ENCODE data around the gene OR2A2.

DNA sequence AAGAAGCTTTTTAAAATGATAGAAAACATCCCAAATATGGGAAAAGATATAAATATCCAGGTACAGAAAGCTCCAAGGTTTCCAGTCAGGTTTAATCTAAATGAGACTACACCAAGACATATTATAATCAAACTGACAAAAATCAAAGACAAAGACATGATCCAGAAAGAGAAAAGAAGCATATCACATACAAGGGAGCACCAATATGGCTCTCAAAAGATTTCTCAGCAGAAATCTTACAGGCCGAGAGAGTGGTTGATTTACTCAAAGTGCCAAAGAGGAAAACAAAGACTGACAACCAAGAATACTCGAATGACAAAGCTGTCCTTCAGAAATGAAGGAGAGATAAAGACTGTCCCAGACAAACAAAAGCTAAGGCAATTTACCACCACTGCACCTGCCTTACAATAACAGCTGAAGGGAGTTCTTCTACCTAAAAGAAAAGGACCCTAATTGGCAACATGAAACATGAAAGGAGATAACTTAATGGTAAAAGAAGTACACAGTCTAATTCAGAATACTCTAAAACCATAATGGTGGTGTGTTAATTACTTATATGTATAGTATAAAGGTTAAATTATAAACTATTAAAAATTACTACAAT, 38.9 kb downstream of the OR2A2 start:
- no peak for TF ChIP-seq POLR2A (IDR thresholded peaks at IDR 0.05)
- TF ChIP-seq, protein P1, sequence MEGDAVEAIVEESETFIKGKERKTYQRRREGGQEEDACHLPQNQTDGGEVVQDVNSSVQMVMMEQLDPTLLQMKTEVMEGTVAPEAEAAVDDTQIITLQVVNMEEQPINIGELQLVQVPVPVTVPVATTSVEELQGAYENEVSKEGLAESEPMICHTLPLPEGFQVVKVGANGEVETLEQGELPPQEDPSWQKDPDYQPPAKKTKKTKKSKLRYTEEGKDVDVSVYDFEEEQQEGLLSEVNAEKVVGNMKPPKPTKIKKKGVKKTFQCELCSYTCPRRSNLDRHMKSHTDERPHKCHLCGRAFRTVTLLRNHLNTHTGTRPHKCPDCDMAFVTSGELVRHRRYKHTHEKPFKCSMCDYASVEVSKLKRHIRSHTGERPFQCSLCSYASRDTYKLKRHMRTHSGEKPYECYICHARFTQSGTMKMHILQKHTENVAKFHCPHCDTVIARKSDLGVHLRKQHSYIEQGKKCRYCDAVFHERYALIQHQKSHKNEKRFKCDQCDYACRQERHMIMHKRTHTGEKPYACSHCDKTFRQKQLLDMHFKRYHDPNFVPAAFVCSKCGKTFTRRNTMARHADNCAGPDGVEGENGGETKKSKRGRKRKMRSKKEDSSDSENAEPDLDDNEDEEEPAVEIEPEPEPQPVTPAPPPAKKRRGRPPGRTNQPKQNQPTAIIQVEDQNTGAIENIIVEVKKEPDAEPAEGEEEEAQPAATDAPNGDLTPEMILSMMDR (IDR thresholded peaks at IDR 0.05) = no peak

All from right lobe of liver (tissue), 4 donors.